Keratinocyte (primary cell): ENCODE measurements around the gene TLE7. TPM values are rescaled to one million over a fixed set of nuclear protein-coding genes. Genes with fewer than 3 reads are reported as not detected.

ENCODE experiments used
- DNase-seq: peaks from one replicate; pipeline ENCODE4 v3.0.0-alpha.2; 2011; ENCODE audit warnings: low read depth, missing footprints, low spot score
- FAIRE-seq: peaks from 2 replicates; lab custom pipeline; 2011; peaks lifted over from hg19 to GRCh38; lab: Jason Lieb, UNC
- H2AFZ ChIP-seq: 2 replicates; pipeline ENCODE4 v1.6.0; 2012; ENCODE audit warnings: low read length, control low read depth, inconsistent platforms; ENCODE audit not compliant: control insufficient read depth
- H3K27ac ChIP-seq: 2 replicates; pipeline ENCODE4 v1.5.1; 2011; ENCODE audit warnings: low read length; ENCODE audit not compliant: control insufficient read depth, insufficient read depth
- H3K27me3 ChIP-seq: 3 replicates; pipeline ENCODE4 v1.6.0; 2011; ENCODE audit warnings: low read length; ENCODE audit not compliant: control insufficient read depth, insufficient read depth; ENCODE audit errors: extremely low read depth
- H3K36me3 ChIP-seq, 2 experiments: 2 replicates in 1 of 2; 3 replicates in 1 of 2; pipeline ENCODE4 v1.5.1; 2011; ENCODE audit warnings: low read length in 2 of 2, mild to moderate bottlenecking in 1 of 2; ENCODE audit not compliant: control insufficient read depth in 2 of 2, insufficient read depth in 2 of 2; ENCODE audit errors: extremely low read depth in 1 of 2
- H3K4me1 ChIP-seq: 3 replicates; pipeline ENCODE4 v1.5.1; 2011; ENCODE audit warnings: low read length; ENCODE audit not compliant: control insufficient read depth, insufficient read depth; ENCODE audit errors: extremely low read depth
- H3K4me2 ChIP-seq: 3 replicates; pipeline ENCODE4 v1.6.0; 2011; ENCODE audit warnings: low read depth, low read length; ENCODE audit not compliant: control insufficient read depth, insufficient read depth; ENCODE audit errors: extremely low read depth
- H3K4me3 ChIP-seq, 3 experiments: fragments of 200-600 bp in 1 of 3; sonication (generic) in 1 of 3; 2 replicates in 2 of 3; 3 replicates in 1 of 3; pipeline ENCODE4 v1.5.1; 2011 to 2016; ENCODE audit warnings: low read length in 3 of 3, mild to moderate bottlenecking in 3 of 3, control low read depth in 2 of 3, inconsistent platforms in 1 of 3, low read depth in 1 of 3, mixed read lengths in 1 of 3, mixed run types in 1 of 3, moderate library complexity in 1 of 3; ENCODE audit not compliant: control insufficient read depth in 2 of 3, insufficient read depth in 2 of 3; ENCODE audit errors: extremely low read depth in 1 of 3
- H3K79me2 ChIP-seq: 2 replicates; pipeline ENCODE4 v1.6.0; 2012; ENCODE audit warnings: low read length; ENCODE audit not compliant: control insufficient read depth, insufficient read depth
- H3K9ac ChIP-seq: 3 replicates; pipeline ENCODE4 v1.6.0; 2011; ENCODE audit warnings: low read length; ENCODE audit not compliant: control insufficient read depth, insufficient read depth; ENCODE audit errors: extremely low read depth
- H3K9me1 ChIP-seq: 3 replicates; pipeline ENCODE4 v1.6.0; 2011; ENCODE audit warnings: low read length; ENCODE audit not compliant: control insufficient read depth, insufficient read depth; ENCODE audit errors: extremely low read depth
- H3K9me3 ChIP-seq: 2 replicates; pipeline ENCODE4 v1.5.1; 2012; ENCODE audit warnings: low read depth, low read length; ENCODE audit not compliant: control insufficient read depth
- H4K20me1 ChIP-seq: 3 replicates; pipeline ENCODE4 v1.6.0; 2011; ENCODE audit warnings: low read length; ENCODE audit not compliant: control insufficient read depth, insufficient read depth; ENCODE audit errors: extremely low read depth
- EZH2 ChIP-seq: IDR thresholded peaks from one replicate; pipeline ENCODE4 v1.6.1; 2012; ENCODE audit warnings: inconsistent platforms, mild to moderate bottlenecking, low read length, moderate library complexity
- dilution Hi-C: fragments of 300-500 bp; cut with MboI; formaldehyde crosslinking; loops from one replicate; pipeline ENCODE4 v1.7.0; 2020; ENCODE audit warnings: low sequenced_read_pairs; ENCODE audit not compliant: extremely low pct_ligation_motif_present
- polyA minus RNA-seq, 3 experiments: library from RNA; depleted of rRNA, polyadenylated mRNA; stranded (reverse); fragments of >200 nt; gene quantifications; 1 replicate in 1 of 3; 2 replicates in 1 of 3; 3 replicates in 1 of 3; pipeline ENCODE4 v1.2.3, GENCODE V29; 2011
- polyA plus RNA-seq, 5 experiments: library from polyadenylated mRNA; depleted of rRNA in 3 of 5; stranded (reverse) in 3 of 5; stranded (forward) in 1 of 5; unstranded in 1 of 5; fragments of >200 nt; gene quantifications; 1 replicate in 1 of 5; 2 replicates in 3 of 5; 3 replicates in 1 of 5; pipeline versions ENCODE4 v1.2.1 to v1.2.3, GENCODE V29; 2011 to 2012; ENCODE audit warnings: missing spikeins in 2 of 5, low read depth in 1 of 5, low replicate concordance in 1 of 5
- TF ChIP-seq, protein P1 (sequence below), 3 experiments: IDR thresholded peaks in 1 of 3; conservative IDR thresholded peaks in 1 of 3; optimal IDR thresholded peaks in 1 of 3; 2 replicates in 2 of 3; 3 replicates in 1 of 3; pipeline versions ENCODE3 to v1.5.1; 2011; ENCODE audit warnings: low read length in 3 of 3, mild to moderate bottlenecking in 3 of 3, moderate library complexity in 2 of 3, control low read depth in 1 of 3, inconsistent platforms in 1 of 3; ENCODE audit not compliant: insufficient read depth in 2 of 3; ENCODE audit errors: extremely low read depth in 1 of 3

TLE7 gene
- polyA plus RNA-seq (not detected in 3 replicates), polyA minus RNA-seq (not detected in 3 replicates)
- not detected for polyA plus RNA-seq (2011; ENCODE audit: low read depth)
- not detected in 2 replicates for polyA plus RNA-seq (2011; cell fraction: cytosol; rRNA removed)
- not detected in 2 replicates for polyA plus RNA-seq (2011; cell fraction: nucleus; rRNA removed)
- polyA plus RNA-seq (2012; ENCODE audit: low replicate concordance): not detected in 2 replicates
- polyA minus RNA-seq (2011; cell fraction: cytosol; rRNA and poly(A)+ RNA removed): not detected
- not detected in 2 replicates for polyA minus RNA-seq (2011; cell fraction: nucleus; rRNA and poly(A)+ RNA removed)

GRCh38 chr16:71442051-71442440, at the start of gene TLE7:
TLE7 (minus strand) TSS chr16:71442054; CDS start chr16:71433324, 8,730 bp downstream.
- dilution Hi-C loops: no loop called here
- Histone ChIP-seq H3K27me3 (no peaks in the 10 kb centered on the region), H3K4me2 (no peak within 1 kb of the TSS), H3K27ac (no peak within 1 kb of the TSS), H3K9me3 (peaks cover 8% of the 10 kb centered on the region), H3K9me1 (no peaks in the 10 kb centered on the region), H3K79me2 (no peaks in the 10 kb centered on the region), H3K36me3 (no peaks in the 10 kb centered on the region), H3K4me1 (no peaks in the 10 kb centered on the region), H3K4me3 (no peak within 1 kb of the TSS), H2AFZ (no peak within 1 kb of the TSS), H4K20me1 (no peaks in the 10 kb centered on the region), H3K9ac (no peak within 1 kb of the TSS)
- DNase-seq (no peak), FAIRE-seq (no peak)
- TF ChIP-seq, protein P1, sequence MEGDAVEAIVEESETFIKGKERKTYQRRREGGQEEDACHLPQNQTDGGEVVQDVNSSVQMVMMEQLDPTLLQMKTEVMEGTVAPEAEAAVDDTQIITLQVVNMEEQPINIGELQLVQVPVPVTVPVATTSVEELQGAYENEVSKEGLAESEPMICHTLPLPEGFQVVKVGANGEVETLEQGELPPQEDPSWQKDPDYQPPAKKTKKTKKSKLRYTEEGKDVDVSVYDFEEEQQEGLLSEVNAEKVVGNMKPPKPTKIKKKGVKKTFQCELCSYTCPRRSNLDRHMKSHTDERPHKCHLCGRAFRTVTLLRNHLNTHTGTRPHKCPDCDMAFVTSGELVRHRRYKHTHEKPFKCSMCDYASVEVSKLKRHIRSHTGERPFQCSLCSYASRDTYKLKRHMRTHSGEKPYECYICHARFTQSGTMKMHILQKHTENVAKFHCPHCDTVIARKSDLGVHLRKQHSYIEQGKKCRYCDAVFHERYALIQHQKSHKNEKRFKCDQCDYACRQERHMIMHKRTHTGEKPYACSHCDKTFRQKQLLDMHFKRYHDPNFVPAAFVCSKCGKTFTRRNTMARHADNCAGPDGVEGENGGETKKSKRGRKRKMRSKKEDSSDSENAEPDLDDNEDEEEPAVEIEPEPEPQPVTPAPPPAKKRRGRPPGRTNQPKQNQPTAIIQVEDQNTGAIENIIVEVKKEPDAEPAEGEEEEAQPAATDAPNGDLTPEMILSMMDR (optimal IDR thresholded peaks at IDR 0.05 in 1 of 3, IDR thresholded peaks at IDR 0.05 in 1 of 3, conservative IDR thresholded peaks at IDR 0.05 in 1 of 3; ENCODE audit: extremely low read depth in 1 of 3, insufficient read depth in 2 of 3, low read length in 3 of 3): no peak
- TF ChIP-seq EZH2: no peak

GRCh38 chr16:71491054-71491453, 49.2 kb upstream of the TLE7 start:
- no peaks in the 10 kb centered on the region for H3K9me3 ChIP-seq
- H3K79me2 ChIP-seq: no peaks in the 10 kb centered on the region
- dilution Hi-C loops: no loop called here
- no peak overlapping the region for H2AFZ ChIP-seq
- TF ChIP-seq, protein P1 (optimal IDR thresholded peaks at IDR 0.05 in 1 of 3, IDR thresholded peaks at IDR 0.05 in 1 of 3, conservative IDR thresholded peaks at IDR 0.05 in 1 of 3; ENCODE audit: extremely low read depth in 1 of 3, insufficient read depth in 2 of 3, low read length in 3 of 3): no peak
- no peak for TF ChIP-seq EZH2
- H3K27ac ChIP-seq: no peak overlapping the region
- no peaks in the 10 kb centered on the region for H3K27me3 ChIP-seq
- no peaks in the 10 kb centered on the region for H3K36me3 ChIP-seq
- H3K4me2 ChIP-seq: no peak overlapping the region
- DNase-seq (no peak), FAIRE-seq (no peak)
- no peak overlapping the region for H3K4me3 ChIP-seq
- H3K9ac ChIP-seq: no peak overlapping the region
- H3K4me1 ChIP-seq: no peaks in the 10 kb centered on the region
- H4K20me1 ChIP-seq: no peaks in the 10 kb centered on the region
- H3K9me1 ChIP-seq: no peaks in the 10 kb centered on the region
